HCT116 (cell line): ENCODE data around the gene ZNF524. TPM values are rescaled to one million over a fixed set of nuclear protein-coding genes. Genes with fewer than 3 reads are reported as not detected.

Experiments used
- ATAC-seq: fragments of 200-7000 bp; cut with Tn5 transposase; 2 replicates; pipeline ENCODE4 v1.9.1; 2020; ENCODE audit warnings: mild to moderate bottlenecking, moderate library complexity
- BruUV-seq: library from RNA; stranded (reverse); fragments of 400-500 nt; replicated peaks from 2 replicates; lab custom pipeline; 2021; lab: Mats Ljungman, UMichigan
- CTCF ChIA-PET: fragments of 300-600 bp; sonication (Branson Sonifier 250); formaldehyde crosslinking; loops from one replicate; lab custom pipeline; 2021; ENCODE audit warnings: antibody characterized with exemption; lab: Charles Lee
- POLR2A ChIA-PET: fragments of 300-600, 350-600 bp; sonication (Branson Sonifier 250); formaldehyde crosslinking; loops from one replicate; lab custom pipeline; 2021; ENCODE audit warnings: antibody characterized with exemption; lab: Charles Lee
- RAD21 ChIA-PET, 2 experiments: fragments of 300-600 bp; sonication (Branson Sonifier 250); formaldehyde crosslinking; loops; one replicate each; lab custom pipeline; 2023; ENCODE audit warnings: low total read pairs in 2 of 2; ENCODE audit not compliant: uncharacterized antibody in 2 of 2, unreplicated experiment in 2 of 2, low non-redundant PET in 1 of 2; lab: Charles Lee
- DNase-seq: peaks from one replicate; pipeline ENCODE4 v3.0.0-alpha.2; 2010; ENCODE audit warnings: low read depth, low spot score
- H2AFZ ChIP-seq: fragments of 200-600 bp; shearing (Covaris generic), sonication (generic); 2 replicates; pipeline ENCODE4 v1.6.1; 2017; ENCODE audit warnings: low read depth, mixed run types, mixed read lengths, antibody characterized with exemption, low read length; ENCODE audit not compliant: poor library complexity, severe bottlenecking
- H3K27ac ChIP-seq: 2 replicates; pipeline ENCODE4 v1.5.1; 2012; ENCODE audit warnings: low read depth, low read length
- H3K27me3 ChIP-seq: fragments of 200-600 bp; sonication (generic); 2 replicates; pipeline ENCODE4 v1.6.1; 2016; ENCODE audit warnings: mixed run types, low read length, mixed read lengths; ENCODE audit not compliant: insufficient read depth
- H3K36me3 ChIP-seq, 2 experiments: fragments of 200-500 bp in 1 of 2; fragments of 200-600 bp in 1 of 2; sonication (Bioruptor generic) in 1 of 2; sonication (generic) in 1 of 2; 2 replicates each; pipeline versions ENCODE4 v1.5.1 to v1.6.1; 2014 to 2016; ENCODE audit warnings: low read length in 2 of 2, inconsistent platforms in 1 of 2, mixed read lengths in 1 of 2, mixed run types in 1 of 2; ENCODE audit not compliant: insufficient read depth in 2 of 2, control insufficient read depth in 1 of 2
- H3K4me1 ChIP-seq, 2 experiments: fragments of 200-600 bp in 1 of 2; sonication (generic) in 1 of 2; 2 replicates each; pipeline versions ENCODE4 v1.5.1 to v1.6.1; 2012 to 2017; ENCODE audit warnings: low read length in 2 of 2, inconsistent platforms in 1 of 2, mild to moderate bottlenecking in 1 of 2, mixed read lengths in 1 of 2, mixed run types in 1 of 2, moderate library complexity in 1 of 2; ENCODE audit not compliant: insufficient read depth in 2 of 2, control insufficient read depth in 1 of 2
- H3K4me2 ChIP-seq: fragments of 200-600 bp; sonication (generic); 2 replicates; pipeline ENCODE4 v1.6.1; 2017; ENCODE audit warnings: mixed run types, low read length, mixed read lengths
- H3K4me3 ChIP-seq, 2 experiments: fragments of 200-600 bp in 1 of 2; sonication (generic) in 1 of 2; replicated peaks in 1 of 2; 2 replicates each; pipeline ENCODE4 v1.5.1; 2011 to 2016; ENCODE audit warnings: low read length in 2 of 2, control low read depth in 1 of 2, low read depth in 1 of 2, mild to moderate bottlenecking in 1 of 2, mixed read lengths in 1 of 2, mixed run types in 1 of 2
- H3K79me2 ChIP-seq: fragments of 200-600 bp; sonication (generic); 2 replicates; pipeline ENCODE4 v1.6.1; 2017; ENCODE audit warnings: mild to moderate bottlenecking, mixed run types, low read length, moderate library complexity, mixed read lengths; ENCODE audit not compliant: insufficient read depth
- H3K9ac ChIP-seq: fragments of 200-600 bp; sonication (generic); 2 replicates; pipeline ENCODE4 v1.6.1; 2016; ENCODE audit warnings: low read length, mixed read lengths
- H3K9me2 ChIP-seq: fragments of 200-600 bp; sonication (generic), shearing (Covaris generic); 2 replicates; pipeline ENCODE4 v1.6.1; 2017; ENCODE audit warnings: mixed run types, mild to moderate bottlenecking, moderate library complexity; ENCODE audit not compliant: insufficient read depth
- H3K9me3 ChIP-seq, 2 experiments: fragments of 200-500 bp in 1 of 2; fragments of 200-600 bp in 1 of 2; sonication (Bioruptor generic) in 1 of 2; sonication (generic) in 1 of 2; 2 replicates each; pipeline ENCODE4 v1.6.1; 2014 to 2017; ENCODE audit warnings: low read length in 2 of 2, mixed read lengths in 2 of 2, inconsistent platforms in 1 of 2, low read depth in 1 of 2, mild to moderate bottlenecking in 1 of 2, mixed run types in 1 of 2, moderate library complexity in 1 of 2; ENCODE audit not compliant: control insufficient read depth in 1 of 2, insufficient read depth in 1 of 2
- H4K20me1 ChIP-seq: fragments of 200-600 bp; sonication (generic), shearing (Covaris generic); 2 replicates; pipeline ENCODE4 v1.6.1; 2017; ENCODE audit warnings: mixed run types, mild to moderate bottlenecking, moderate library complexity; ENCODE audit not compliant: insufficient read depth
- CBX3 ChIP-seq: IDR thresholded peaks from 2 replicates; pipeline ENCODE4 v1.6.1; 2012; ENCODE audit warnings: low read depth
- CEBPB ChIP-seq: IDR thresholded peaks from 2 replicates; pipeline ENCODE4 v1.6.1; 2012; ENCODE audit warnings: low read depth
- EGR1 ChIP-seq: IDR thresholded peaks from 2 replicates; pipeline ENCODE4 v1.6.1; 2012; ENCODE audit warnings: low read depth
- EZH2phosphoT487 ChIP-seq: fragments of 200-600 bp; IDR thresholded peaks from 2 replicates; pipeline ENCODE4 v1.6.1; 2018; ENCODE audit warnings: antibody characterized with exemption, borderline replicate concordance
- FOSL1 ChIP-seq: IDR thresholded peaks from 2 replicates; pipeline ENCODE4 v1.6.1; 2012; ENCODE audit warnings: low read depth
- JUND ChIP-seq: IDR thresholded peaks from 2 replicates; pipeline ENCODE4 v1.6.1; 2012
- POLR2A ChIP-seq: IDR thresholded peaks from 2 replicates; pipeline ENCODE4 v1.7.0; 2011; ENCODE audit warnings: borderline replicate concordance; ENCODE audit not compliant: insufficient read depth, insufficient read length; ENCODE audit errors: extremely low read depth
- POLR2AphosphoS5 ChIP-seq: IDR thresholded peaks from 2 replicates; pipeline ENCODE4 v1.6.1; 2011; ENCODE audit warnings: mild to moderate bottlenecking, low read depth, low read length, moderate library complexity
- RAD21 ChIP-seq: IDR thresholded peaks from 2 replicates; pipeline ENCODE4 v1.6.1; 2012; ENCODE audit warnings: low read depth, mild to moderate bottlenecking
- SIN3A ChIP-seq: IDR thresholded peaks from 2 replicates; pipeline ENCODE4 v1.6.1; 2012; ENCODE audit warnings: low read depth
- TCF7L2 ChIP-seq: IDR thresholded peaks from 2 replicates; pipeline ENCODE4 v1.7.0; 2011; ENCODE audit warnings: borderline replicate concordance, inconsistent platforms; ENCODE audit not compliant: insufficient read depth, insufficient read length; ENCODE audit errors: extremely low read depth
- YY1 ChIP-seq: IDR thresholded peaks from 2 replicates; pipeline ENCODE4 v1.6.1; 2011; ENCODE audit warnings: low read length, low read depth, moderate library complexity, mild to moderate bottlenecking; ENCODE audit not compliant: insufficient replicate concordance; ENCODE audit errors: extremely low read depth
- ZFX ChIP-seq: fragments of 450-650 bp; IDR thresholded peaks from 2 replicates; pipeline ENCODE4 v1.6.1; 2017
- intact Hi-C: fragments of 100-400 bp; cut with micrococcal nuclease; formaldehyde crosslinking; loops from 2 replicates; pipeline ENCODE4 v1.10.0; 2022
- total RNA-seq: library from RNA; stranded (reverse); gene quantifications from one replicate; pipeline ENCODE4 v1.2.1, GENCODE V29; 2021; ENCODE audit not compliant: unreplicated experiment
- TF ChIP-seq, protein P1 (sequence below): IDR thresholded peaks from 2 replicates; pipeline ENCODE4 v1.6.1; 2012; ENCODE audit warnings: low read depth
- TF ChIP-seq, protein P2 (sequence below): IDR thresholded peaks from 2 replicates; pipeline ENCODE4 v1.6.1; 2012

The ZNF524 gene
- total RNA-seq, 1 experiment from 2014 or later = 17.2 TPM

DNA sequence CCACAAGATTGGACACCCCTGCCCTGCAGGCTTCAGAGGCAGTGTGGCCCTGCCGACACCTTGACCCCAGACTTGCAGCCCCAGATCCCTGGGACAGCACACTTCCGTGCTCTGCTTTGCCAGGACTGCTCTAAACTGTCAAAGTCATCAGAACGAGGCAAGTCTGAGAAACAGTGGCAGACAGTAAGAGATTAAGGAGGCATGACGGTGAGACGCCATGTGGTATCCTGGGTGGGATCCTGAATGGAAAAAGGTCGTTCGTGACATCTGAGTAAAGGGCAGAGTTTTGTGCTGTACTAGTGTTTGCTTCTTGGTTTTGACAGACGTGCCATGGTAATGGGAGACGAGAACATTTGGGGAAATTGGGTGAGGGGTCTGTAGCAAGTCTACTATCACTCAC, 33.3 kb upstream of the ZNF524 start:
- Histone ChIP-seq H3K9me3 (no peaks in the 10 kb centered on the region), H3K36me3 (no peaks in the 10 kb centered on the region), H3K9me2 (no peaks in the 10 kb centered on the region), H3K79me2 (no peaks in the 10 kb centered on the region), H2AFZ (no peak overlapping the region), H3K4me3 (no peak overlapping the region), H3K27ac (no peak overlapping the region), H4K20me1 (no peaks in the 10 kb centered on the region), H3K9ac (no peak overlapping the region), H3K4me2 (no peak overlapping the region), H3K27me3 (no peaks in the 10 kb centered on the region), H3K4me1 (no peaks in the 10 kb centered on the region)
- ATAC-seq (no peak), DNase-seq (no peak)
- intact Hi-C loops = no loop called here
- RAD21 ChIA-PET = no interaction called here
- CTCF ChIA-PET = no interaction called here
- BruUV-seq = no TSS peak
- POLR2A ChIA-PET = no interaction called here
- TF ChIP-seq CBX3 (no peak), SIN3A (no peak), TCF7L2 (no peak), ZFX (no peak), EZH2phosphoT487 (no peak), EGR1 (no peak), CEBPB (no peak), JUND (no peak), YY1 (no peak), FOSL1 (no peak), RAD21 (no peak), POLR2AphosphoS5 (no peak), POLR2A (no peak)
- TF ChIP-seq, protein P1, sequence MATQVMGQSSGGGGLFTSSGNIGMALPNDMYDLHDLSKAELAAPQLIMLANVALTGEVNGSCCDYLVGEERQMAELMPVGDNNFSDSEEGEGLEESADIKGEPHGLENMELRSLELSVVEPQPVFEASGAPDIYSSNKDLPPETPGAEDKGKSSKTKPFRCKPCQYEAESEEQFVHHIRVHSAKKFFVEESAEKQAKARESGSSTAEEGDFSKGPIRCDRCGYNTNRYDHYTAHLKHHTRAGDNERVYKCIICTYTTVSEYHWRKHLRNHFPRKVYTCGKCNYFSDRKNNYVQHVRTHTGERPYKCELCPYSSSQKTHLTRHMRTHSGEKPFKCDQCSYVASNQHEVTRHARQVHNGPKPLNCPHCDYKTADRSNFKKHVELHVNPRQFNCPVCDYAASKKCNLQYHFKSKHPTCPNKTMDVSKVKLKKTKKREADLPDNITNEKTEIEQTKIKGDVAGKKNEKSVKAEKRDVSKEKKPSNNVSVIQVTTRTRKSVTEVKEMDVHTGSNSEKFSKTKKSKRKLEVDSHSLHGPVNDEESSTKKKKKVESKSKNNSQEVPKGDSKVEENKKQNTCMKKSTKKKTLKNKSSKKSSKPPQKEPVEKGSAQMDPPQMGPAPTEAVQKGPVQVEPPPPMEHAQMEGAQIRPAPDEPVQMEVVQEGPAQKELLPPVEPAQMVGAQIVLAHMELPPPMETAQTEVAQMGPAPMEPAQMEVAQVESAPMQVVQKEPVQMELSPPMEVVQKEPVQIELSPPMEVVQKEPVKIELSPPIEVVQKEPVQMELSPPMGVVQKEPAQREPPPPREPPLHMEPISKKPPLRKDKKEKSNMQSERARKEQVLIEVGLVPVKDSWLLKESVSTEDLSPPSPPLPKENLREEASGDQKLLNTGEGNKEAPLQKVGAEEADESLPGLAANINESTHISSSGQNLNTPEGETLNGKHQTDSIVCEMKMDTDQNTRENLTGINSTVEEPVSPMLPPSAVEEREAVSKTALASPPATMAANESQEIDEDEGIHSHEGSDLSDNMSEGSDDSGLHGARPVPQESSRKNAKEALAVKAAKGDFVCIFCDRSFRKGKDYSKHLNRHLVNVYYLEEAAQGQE = no peak
- TF ChIP-seq, protein P2, sequence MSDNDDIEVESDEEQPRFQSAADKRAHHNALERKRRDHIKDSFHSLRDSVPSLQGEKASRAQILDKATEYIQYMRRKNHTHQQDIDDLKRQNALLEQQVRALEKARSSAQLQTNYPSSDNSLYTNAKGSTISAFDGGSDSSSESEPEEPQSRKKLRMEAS = no peak
